Tibial nerve (tissue), 4 donors: ENCODE data around the gene RIBC1. TPM values are rescaled to one million over a fixed set of nuclear protein-coding genes. Genes with fewer than 3 reads are reported as not detected.
A peak's percentile ranks its signal among the peaks of the same experiment; 100 is the strongest.

ENCODE experiments used
- DNase-seq, 2 donors: peaks; one replicate each; pipeline ENCODE4 v3.0.0-alpha.2; 2019; ENCODE audit warnings: low spot score in 2 of 2
- H3K27ac ChIP-seq, 4 donors: fragments of 200-600 bp; sonication (generic) in 3 of 4; one replicate each; pipeline ENCODE4 v1.5.1; 2017 to 2019; ENCODE audit warnings: mild to moderate bottlenecking in 1 of 4
- H3K27me3 ChIP-seq, 2 donors: fragments of 200-600 bp; sonication (generic) in 1 of 2; one replicate each; pipeline versions ENCODE4 v1.5.1 to v1.6.0; 2017 to 2019
- H3K36me3 ChIP-seq, 3 donors: fragments of 200-600 bp; sonication (generic); one replicate each; pipeline ENCODE4 v1.5.1; 2018 to 2019
- H3K4me1 ChIP-seq, 4 donors: fragments of 200-600 bp; sonication (generic) in 3 of 4; one replicate each; pipeline ENCODE4 v1.5.1; 2017 to 2019
- H3K4me3 ChIP-seq, 4 donors: fragments of 200-600 bp; sonication (generic) in 3 of 4; one replicate each; pipeline ENCODE4 v1.5.1; 2017 to 2019; ENCODE audit warnings: mild to moderate bottlenecking in 1 of 4, moderate library complexity in 1 of 4
- H3K9me3 ChIP-seq, 4 donors: fragments of 200-600 bp; sonication (generic) in 3 of 4; one replicate each; pipeline ENCODE4 v1.5.1; 2017 to 2019
- CTCF ChIP-seq, 5 experiments: fragments of 200-600 bp in 3 of 5; fragments of 450-650 bp in 2 of 5; sonication (generic) in 3 of 5; IDR thresholded peaks; one replicate each; pipeline ENCODE4 v1.5.1; 2016 to 2019; ENCODE audit warnings: antibody characterized with exemption in 5 of 5, mild to moderate bottlenecking in 3 of 5, moderate library complexity in 2 of 5
- EP300 ChIP-seq, 2 donors: sonication (generic); formaldehyde crosslinking; IDR thresholded peaks; one replicate each; pipeline ENCODE4 v1.6.1; 2017; ENCODE audit warnings: antibody characterized with exemption in 2 of 2, mild to moderate bottlenecking in 1 of 2
- POLR2A ChIP-seq, 2 donors: fragments of 450-650 bp; IDR thresholded peaks; one replicate each; pipeline ENCODE4 v1.6.1; 2017; ENCODE audit warnings: antibody characterized with exemption in 2 of 2, mild to moderate bottlenecking in 2 of 2, moderate library complexity in 2 of 2
- WGBS, 2 donors: methylation state at CpG; one replicate each; pipeline ENCODE4 v1.1.5; 2018; 5-methylcytosine and 5-hydroxymethylcytosine counted together
- total RNA-seq, 4 donors: library from RNA; depleted of rRNA; stranded (reverse); fragments of >200 nt; gene quantifications; one replicate each; pipeline ENCODE4 v1.1.0, GENCODE V29; 2016

The RIBC1 gene
- total RNA-seq, 4 donors from 2014 or later = 0.42 to 2.5 (median 0.44) TPM; not detected in 1

DNA sequence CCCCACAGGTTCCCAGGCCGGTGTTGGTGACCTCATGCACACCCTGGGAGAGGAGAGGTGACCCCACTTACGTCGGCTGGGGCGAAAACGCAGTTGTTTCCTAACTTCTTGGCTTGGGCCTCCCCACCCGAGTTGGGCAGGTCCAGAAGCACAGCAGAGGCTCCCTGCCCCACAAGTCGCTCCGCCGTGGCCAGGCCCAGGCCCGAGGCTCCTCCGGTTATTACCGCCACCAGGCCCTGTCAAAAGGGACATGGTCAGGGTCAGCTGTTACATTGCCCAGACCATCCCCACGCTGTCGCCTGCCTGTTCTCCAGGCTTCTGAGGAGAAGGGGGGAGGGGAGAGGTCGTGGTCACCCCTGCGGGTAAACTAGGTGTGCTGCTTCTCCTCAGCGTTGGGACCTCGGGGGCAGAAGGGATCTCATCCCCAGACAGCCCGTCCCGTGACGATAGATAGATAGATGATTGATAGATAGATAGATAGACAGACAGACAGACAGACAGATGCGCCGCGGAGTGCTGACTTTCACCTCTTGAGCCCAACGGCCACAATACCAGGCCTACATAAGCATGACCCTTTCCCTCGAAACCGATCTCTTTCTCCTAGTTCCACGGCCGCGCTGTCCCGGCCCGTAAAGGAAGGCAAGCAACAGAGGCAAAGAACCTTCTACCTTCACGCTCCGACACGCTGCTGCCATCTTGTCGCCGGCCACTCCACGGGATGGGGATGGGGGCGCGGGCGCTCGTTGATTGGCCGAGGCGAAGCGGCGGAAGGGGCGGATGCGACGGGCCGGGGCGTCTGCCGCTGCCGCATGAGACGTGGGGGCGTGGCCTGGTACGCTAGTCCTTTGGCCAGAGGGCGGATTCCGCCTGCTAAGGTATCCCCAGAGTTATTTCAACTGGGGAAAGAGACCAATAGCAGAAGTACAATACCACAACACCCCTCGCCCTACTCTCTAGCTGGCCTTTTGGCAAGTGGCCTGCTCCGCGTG is 11.3 kb downstream of the RIBC1 start, which contains the start of gene HSD17B10:
HSD17B10 (minus strand) TSS at position 720 of the 989 bp plus-strand sequence; CDS start at position 695, 25 bp downstream.
- TF ChIP-seq CTCF (IDR thresholded peaks at IDR 0.05) (no peak), POLR2A (IDR thresholded peaks at IDR 0.05) (peak in 1 of 2 donors; percentile 48), EP300 (IDR thresholded peaks at IDR 0.05) (peak in 1 of 2 donors; percentile 76)
- WGBS, 2 donors = 1 to 41% methylated on average over 40 to 60 of the region's 61 CpGs
- H3K4me3 ChIP-seq = peak within 1 kb of the TSS; percentile 36 to 69 (median 51)
- peaks cover 0 to 17% (median 0%) of the 10 kb centered on the region in 4 donors for H3K4me1 ChIP-seq
- H3K27ac ChIP-seq = peak within 1 kb of the TSS; percentile 23 to 85 (median 71)
- peak; percentile 70 for DNase-seq
- peaks cover 0 to 31% of the 10 kb centered on the region in 2 donors for H3K27me3 ChIP-seq
- no peaks in the 10 kb centered on the region for H3K9me3 ChIP-seq
- peaks cover 0 to 34% (median 0%) of the 10 kb centered on the region in 3 donors for H3K36me3 ChIP-seq

DNA sequence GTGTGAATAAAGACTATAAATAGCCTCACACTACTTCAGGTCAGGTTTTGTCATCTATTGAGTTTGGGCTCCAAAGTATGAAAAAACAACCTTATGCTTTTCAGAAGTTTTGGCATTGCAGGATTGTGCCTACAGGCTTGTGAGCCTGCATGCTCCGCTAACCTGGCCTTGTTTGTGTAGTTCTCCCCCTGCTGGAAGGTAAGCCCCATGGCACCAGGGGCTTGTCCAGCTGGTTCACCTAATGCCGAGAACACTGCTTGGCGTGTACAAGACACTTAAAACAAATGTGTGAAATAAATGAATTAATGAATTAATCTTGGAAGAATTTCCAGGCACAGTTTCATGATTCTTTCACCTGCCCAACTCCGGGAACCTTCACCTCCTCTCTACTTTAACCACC is 13.3 kb downstream of the RIBC1 start:
- DNase-seq = peak; percentile 14 to 21
- H3K4me1 ChIP-seq = peaks cover 0 to 28% (median 0%) of the 10 kb centered on the region in 4 donors
- H3K27me3 ChIP-seq = peaks cover 0 to 46% of the 10 kb centered on the region in 2 donors
- no peak overlapping the region for H3K4me3 ChIP-seq
- TF ChIP-seq EP300 (IDR thresholded peaks at IDR 0.05) (no peak), CTCF (IDR thresholded peaks at IDR 0.05) (peak; percentile 40 to 82 (median 62))
- H3K36me3 ChIP-seq = peaks cover 0 to 16% (median 0%) of the 10 kb centered on the region in 3 donors
- no peak overlapping the region for H3K27ac ChIP-seq
- 7 to 12% methylated on average over 4 of the region's 4 CpGs for WGBS, 2 donors
- no peaks in the 10 kb centered on the region for H3K9me3 ChIP-seq

DNA sequence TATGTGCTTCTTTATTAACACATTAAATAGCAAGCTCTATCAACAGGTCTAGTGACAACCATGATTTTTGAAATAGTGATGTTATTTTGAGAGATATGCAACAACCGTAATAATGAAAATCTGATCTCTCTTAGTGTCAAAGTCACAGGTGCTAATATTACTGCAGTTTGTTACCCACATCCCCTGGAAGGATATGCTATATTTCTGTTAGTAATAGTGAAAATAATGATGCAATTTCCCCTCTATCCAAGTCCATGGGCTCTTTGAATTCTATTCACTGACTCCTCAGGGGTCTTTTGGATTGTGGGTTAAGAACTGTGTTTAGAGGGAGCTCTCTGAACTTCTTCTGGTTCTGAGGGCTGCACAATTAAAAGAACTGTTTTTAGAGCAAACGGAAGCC is 14.5 kb downstream of the RIBC1 start:
- no peak overlapping the region for H3K27ac ChIP-seq
- TF ChIP-seq POLR2A (IDR thresholded peaks at IDR 0.05) = no peak
- no peak for TF ChIP-seq EP300 (IDR thresholded peaks at IDR 0.05)
- no peak for TF ChIP-seq CTCF (IDR thresholded peaks at IDR 0.05)
- peaks cover 0 to 58% of the 10 kb centered on the region in 2 donors for H3K27me3 ChIP-seq
- WGBS, 2 donors = 76 to 88% methylated on average over 2 of the region's 2 CpGs
- DNase-seq = no peak
- H3K9me3 ChIP-seq = no peaks in the 10 kb centered on the region
- peaks cover 0 to 32% (median 0%) of the 10 kb centered on the region in 4 donors for H3K4me1 ChIP-seq
- H3K4me3 ChIP-seq = no peak overlapping the region
- peaks cover 0 to 4% (median 0%) of the 10 kb centered on the region in 3 donors for H3K36me3 ChIP-seq

GRCh38 chrX:53438174-53438831 is 15.6 kb downstream of the RIBC1 start:
- Histone ChIP-seq H3K27ac (no peak overlapping the region), H3K9me3 (no peaks in the 10 kb centered on the region), H3K4me1 (peaks cover 0 to 30% (median 0%) of the 10 kb centered on the region in 4 donors), H3K4me3 (no peak overlapping the region), H3K27me3 (peaks cover 0 to 60% of the 10 kb centered on the region in 2 donors), H3K36me3 (no peaks in the 10 kb centered on the region)
- no peak for DNase-seq
- no peak for TF ChIP-seq EP300 (IDR thresholded peaks at IDR 0.05)
- no peak for TF ChIP-seq POLR2A (IDR thresholded peaks at IDR 0.05)
- WGBS, 2 donors = 67 to 68% methylated on average over 5 of the region's 5 CpGs

GRCh38 chrX:53438832-53439230 is 16.2 kb downstream of the RIBC1 start:
- WGBS, 2 donors = 54 to 86% methylated on average over 1 of the region's 1 CpG
- TF ChIP-seq POLR2A (IDR thresholded peaks at IDR 0.05) = no peak
- no peak for TF ChIP-seq EP300 (IDR thresholded peaks at IDR 0.05)
- TF ChIP-seq CTCF (IDR thresholded peaks at IDR 0.05) = no peak
- peaks cover 0 to 55% of the 10 kb centered on the region in 2 donors for H3K27me3 ChIP-seq

More at GRCh38 chrX:53438832-53439230, 16.2 kb downstream of the RIBC1 start:
- Histone ChIP-seq H3K36me3 (no peaks in the 10 kb centered on the region), H3K4me3 (no peak overlapping the region), H3K27ac (no peak overlapping the region), H3K4me1 (peaks cover 0 to 26% (median 0%) of the 10 kb centered on the region in 4 donors), H3K9me3 (no peaks in the 10 kb centered on the region)
- DNase-seq = no peak
